Pancreas (tissue), 10 donors: ENCODE measurements around the gene TRAF6. TPM values are rescaled to one million over a fixed set of nuclear protein-coding genes. Genes with fewer than 3 reads are reported as not detected.

Experiments used
- ATAC-seq, 4 donors: fragments of 200-7000 bp; cut with Tn5 transposase; one replicate each; pipeline versions ENCODE4 v1.8.0 to v1.9.1; 2020; ENCODE audit warnings: mild to moderate bottlenecking in 4 of 4, moderate library complexity in 4 of 4
- DNase-seq, 6 donors: peaks; one replicate each; pipeline ENCODE4 v3.0.0-alpha.2; 2020
- FAIRE-seq: peaks from 2 replicates; lab custom pipeline; 2012; peaks lifted over from hg19 to GRCh38; lab: Jason Lieb, UNC
- H3K27ac ChIP-seq, 4 donors: fragments of 200-600 bp; sonication (generic); 1 replicate in 3 of 4; 2 replicates in 1 of 4; pipeline versions ENCODE4 v1.5.0 to v1.8.0; 2020
- H3K27me3 ChIP-seq, 4 donors: fragments of 200-600 bp; one replicate each; pipeline ENCODE4 v1.8.0; 2021
- H3K36me3 ChIP-seq, 3 donors: fragments of 200-600 bp; sonication (generic) in 1 of 3; one replicate each; pipeline versions ENCODE4 v1.5.0 to v1.8.0; 2020 to 2021
- H3K4me1 ChIP-seq, 3 donors: fragments of 200-600 bp; one replicate each; pipeline ENCODE4 v1.8.0; 2021
- H3K4me3 ChIP-seq, 4 donors: fragments of 200-600 bp; sonication (generic) in 2 of 4; one replicate each; pipeline versions ENCODE4 v1.5.0 to v1.8.0; 2020 to 2021
- H3K9me3 ChIP-seq, 4 donors: fragments of 200-600 bp; one replicate each; pipeline ENCODE4 v1.8.0; 2021
- WGBS, 2 donors: extraction: QIAGEN DNeasy Blood & Tissue Kit; methylation state at CpG; one replicate each; pipeline ENCODE4 v1.1.7; 2013; 5-methylcytosine and 5-hydroxymethylcytosine counted together
- intact Hi-C, 3 donors: fragments of 100-400 bp; cut with DNase I; formaldehyde crosslinking; loops; one replicate each; pipeline versions ENCODE4 v1.11.1 to v1.14.2; 2022
- polyA plus RNA-seq, 2 donors: library from polyadenylated mRNA; stranded (reverse); fragments of 200-250 nt; gene quantifications; one replicate each; pipeline ENCODE4 v1.2.3, GENCODE V29; 2013
- total RNA-seq, 6 donors: library from RNA; stranded (reverse); fragmentation: NEBNext Ultra II Directional in 4 of 6; extraction: Animal tissue kit (Norgen Biotek cat#: 25700) in 4 of 6; gene quantifications; one replicate each; pipeline versions ENCODE4 v1.2.1 to v1.2.4, GENCODE V29; 2021 to 2023
- TF ChIP-seq, protein P1 (sequence below), 4 donors: fragments of 200-600 bp; sonication (generic) in 3 of 4; IDR thresholded peaks; one replicate each; pipeline versions ENCODE4 v1.5.0 to v1.8.0; 2021; ENCODE audit warnings: antibody characterized with exemption in 4 of 4
- donor health status: healthy with polysubstance abuse.
- donor health status: DM: no; HTN: no; CAD: no; lungs with moderate emphysema.
- donor health status: DM: no; HTN: no; CAD: no.
- donor health status: control.
- donor health status: control.
- donor health status: Bipolar disorder and iron deficiency.
- donor health status: DM: yes; HTN: yes; CAD: no.
- donor health status: DM: no; HTN: no; CAD: no.
- donor health status: DM: no; HTN: no; CAD: no.
- donor health status: DM: yes; HTN: yes; CAD: no.

TRAF6 gene
- total and polyA plus RNA-seq, 8 donors: 1.2 to 9.5 (median 5.7) TPM

DNA sequence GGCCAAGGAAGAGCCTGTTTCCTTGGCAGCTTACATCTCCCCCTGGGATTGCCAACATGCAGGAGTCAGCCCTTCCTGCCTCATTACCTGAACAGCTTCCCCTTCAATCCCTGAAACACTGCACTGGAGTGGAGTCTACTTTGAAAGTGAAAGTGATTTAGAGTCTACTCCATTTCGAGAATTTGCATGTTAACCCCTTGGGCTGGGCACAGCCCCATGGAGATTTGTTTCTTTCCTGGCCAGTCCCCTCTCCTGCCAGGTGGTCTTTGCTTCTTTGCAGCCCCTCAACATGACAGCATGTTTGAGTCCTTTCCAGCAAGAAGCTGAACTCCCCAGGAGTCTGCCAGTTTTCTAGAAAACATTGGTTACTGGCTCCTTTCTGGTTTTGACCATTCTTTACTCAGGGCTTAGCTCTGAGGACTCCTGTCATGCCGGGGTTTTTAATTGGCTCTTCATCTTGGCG, 59.9 kb downstream of the TRAF6 start:
- Histone ChIP-seq H3K4me3 (no peak overlapping the region), H3K9me3 (no peaks in the 10 kb centered on the region), H3K27me3 (no peaks in the 10 kb centered on the region), H3K27ac (peak overlapping the region in 2 of 4 donors; percentile 5 to 27), H3K4me1 (peaks cover 0 to 11% (median 11%) of the 10 kb centered on the region in 3 donors), H3K36me3 (no peaks in the 10 kb centered on the region)
- TF ChIP-seq, protein P1, sequence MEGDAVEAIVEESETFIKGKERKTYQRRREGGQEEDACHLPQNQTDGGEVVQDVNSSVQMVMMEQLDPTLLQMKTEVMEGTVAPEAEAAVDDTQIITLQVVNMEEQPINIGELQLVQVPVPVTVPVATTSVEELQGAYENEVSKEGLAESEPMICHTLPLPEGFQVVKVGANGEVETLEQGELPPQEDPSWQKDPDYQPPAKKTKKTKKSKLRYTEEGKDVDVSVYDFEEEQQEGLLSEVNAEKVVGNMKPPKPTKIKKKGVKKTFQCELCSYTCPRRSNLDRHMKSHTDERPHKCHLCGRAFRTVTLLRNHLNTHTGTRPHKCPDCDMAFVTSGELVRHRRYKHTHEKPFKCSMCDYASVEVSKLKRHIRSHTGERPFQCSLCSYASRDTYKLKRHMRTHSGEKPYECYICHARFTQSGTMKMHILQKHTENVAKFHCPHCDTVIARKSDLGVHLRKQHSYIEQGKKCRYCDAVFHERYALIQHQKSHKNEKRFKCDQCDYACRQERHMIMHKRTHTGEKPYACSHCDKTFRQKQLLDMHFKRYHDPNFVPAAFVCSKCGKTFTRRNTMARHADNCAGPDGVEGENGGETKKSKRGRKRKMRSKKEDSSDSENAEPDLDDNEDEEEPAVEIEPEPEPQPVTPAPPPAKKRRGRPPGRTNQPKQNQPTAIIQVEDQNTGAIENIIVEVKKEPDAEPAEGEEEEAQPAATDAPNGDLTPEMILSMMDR (IDR thresholded peaks at IDR 0.05): no peak
- DNase-seq: no peak
- intact Hi-C loops: loop anchor here in 1 of 3 donors (10.0 kb wide), 1 partner anchor 155 kb away; the partner anchor contains the start of gene PRR5L
- no peak for FAIRE-seq
- WGBS, 2 donors: 50 to 57% methylated on average over 3 of the region's 3 CpGs
- ATAC-seq: peak in 3 of 4 donors; percentile 64 to 69 (median 65)

DNA sequence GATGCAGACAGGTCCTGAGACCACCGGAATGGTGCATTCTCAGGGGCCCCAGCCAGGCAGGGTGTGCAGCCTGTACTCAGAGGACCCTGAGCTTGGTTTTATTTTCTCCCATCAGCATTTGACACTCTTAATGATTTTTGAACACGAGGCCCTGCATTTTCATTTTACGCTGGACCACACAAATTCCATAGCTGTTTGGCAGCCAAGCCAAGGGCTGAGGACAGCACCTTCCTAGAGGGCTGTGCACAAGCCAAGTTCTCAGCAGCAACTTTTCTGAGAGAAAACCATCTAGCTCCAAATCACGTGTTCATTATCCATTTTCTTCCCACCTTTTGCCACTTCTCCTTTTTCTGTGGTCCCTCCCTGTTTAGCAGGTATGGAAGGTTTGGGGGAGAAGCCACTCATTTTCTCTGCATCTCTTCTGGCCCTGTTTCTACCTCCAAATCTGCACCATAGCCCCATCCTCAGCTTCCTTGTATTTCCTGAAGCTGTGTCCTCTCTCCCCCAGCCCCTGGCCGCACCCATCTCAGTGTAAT, 60.4 kb downstream of the TRAF6 start:
- peak overlapping the region in 2 of 4 donors; percentile 5 to 27 for H3K27ac ChIP-seq
- H3K4me3 ChIP-seq: no peak overlapping the region
- no peaks in the 10 kb centered on the region for H3K9me3 ChIP-seq
- H3K27me3 ChIP-seq: no peaks in the 10 kb centered on the region
- H3K4me1 ChIP-seq: peaks cover 0 to 11% (median 11%) of the 10 kb centered on the region in 3 donors
- ATAC-seq: peak in 1 of 4 donors; percentile 19
- FAIRE-seq: no peak
- DNase-seq: no peak
- no peaks in the 10 kb centered on the region for H3K36me3 ChIP-seq
- 55 to 62% methylated on average over 5 of the region's 5 CpGs for WGBS, 2 donors
- intact Hi-C loops: loop anchor here in 1 of 3 donors (10.0 kb wide), 1 partner anchor 155 kb away; the partner anchor contains the start of gene PRR5L
- TF ChIP-seq, protein P1 (IDR thresholded peaks at IDR 0.05): no peak

DNA sequence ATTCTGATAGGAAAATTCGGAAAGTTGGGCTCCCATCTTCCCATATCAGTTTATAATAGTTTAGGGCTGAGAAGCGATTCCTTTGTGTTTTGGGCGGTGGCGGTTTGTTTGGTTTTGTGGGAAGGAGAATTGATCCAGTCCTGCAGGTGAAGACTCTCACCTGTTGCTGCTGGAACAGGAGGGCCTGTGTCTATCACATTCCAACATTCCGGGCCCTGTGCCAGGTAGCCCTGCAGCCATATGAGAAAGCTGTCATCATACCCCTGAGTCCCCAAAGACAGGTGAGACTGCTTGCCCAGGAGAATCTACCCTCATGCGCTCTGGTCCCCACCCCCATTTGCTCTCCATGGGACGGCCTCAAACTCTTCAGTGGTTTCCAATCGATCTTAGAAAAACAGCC, 62.1 kb downstream of the TRAF6 start:
- Histone ChIP-seq H3K9me3 (no peaks in the 10 kb centered on the region), H3K27ac (no peak overlapping the region), H3K27me3 (no peaks in the 10 kb centered on the region), H3K36me3 (no peaks in the 10 kb centered on the region), H3K4me3 (no peak overlapping the region), H3K4me1 (peaks cover 0 to 11% (median 11%) of the 10 kb centered on the region in 3 donors)
- WGBS, 2 donors: 23 to 28% methylated on average over 8 of the region's 8 CpGs
- intact Hi-C loops: no loop called here
- TF ChIP-seq, protein P1 (IDR thresholded peaks at IDR 0.05): no peak
- FAIRE-seq (no peak), DNase-seq (peak in 5 of 6 donors; percentile 43 to 76 (median 62)), ATAC-seq (peak; percentile 37 to 81 (median 64))

DNA sequence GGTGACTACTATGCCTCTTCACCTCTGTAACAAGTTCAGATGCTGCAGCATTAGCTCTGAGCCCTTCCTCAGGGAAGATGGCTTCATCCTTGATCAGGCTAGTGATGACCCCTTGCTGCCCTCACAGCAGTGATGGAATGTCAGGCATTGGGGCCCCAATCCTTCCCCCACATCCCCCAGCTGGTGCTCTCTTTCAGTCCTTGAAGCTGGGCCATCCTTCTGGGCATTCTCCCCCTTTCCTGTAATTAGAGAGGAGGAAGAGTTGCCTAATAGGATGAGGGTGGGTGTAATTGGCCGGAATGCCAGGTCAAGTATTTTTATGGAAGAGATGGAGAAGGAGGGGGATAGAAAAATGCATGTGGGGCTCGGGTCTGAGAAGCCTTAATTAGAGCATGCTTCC, 62.6 kb downstream of the TRAF6 start:
- H3K36me3 ChIP-seq: no peaks in the 10 kb centered on the region
- H3K9me3 ChIP-seq: no peaks in the 10 kb centered on the region
- 48 to 53% methylated on average over 2 of the region's 2 CpGs for WGBS, 2 donors
- no peaks in the 10 kb centered on the region for H3K27me3 ChIP-seq
- peaks cover 0 to 11% (median 8%) of the 10 kb centered on the region in 3 donors for H3K4me1 ChIP-seq
- intact Hi-C loops: no loop called here
- H3K4me3 ChIP-seq: no peak overlapping the region
- H3K27ac ChIP-seq: no peak overlapping the region
- ATAC-seq (peak in 1 of 4 donors; percentile 9), DNase-seq (no peak), FAIRE-seq (no peak)
- TF ChIP-seq, protein P1 (IDR thresholded peaks at IDR 0.05): no peak

DNA sequence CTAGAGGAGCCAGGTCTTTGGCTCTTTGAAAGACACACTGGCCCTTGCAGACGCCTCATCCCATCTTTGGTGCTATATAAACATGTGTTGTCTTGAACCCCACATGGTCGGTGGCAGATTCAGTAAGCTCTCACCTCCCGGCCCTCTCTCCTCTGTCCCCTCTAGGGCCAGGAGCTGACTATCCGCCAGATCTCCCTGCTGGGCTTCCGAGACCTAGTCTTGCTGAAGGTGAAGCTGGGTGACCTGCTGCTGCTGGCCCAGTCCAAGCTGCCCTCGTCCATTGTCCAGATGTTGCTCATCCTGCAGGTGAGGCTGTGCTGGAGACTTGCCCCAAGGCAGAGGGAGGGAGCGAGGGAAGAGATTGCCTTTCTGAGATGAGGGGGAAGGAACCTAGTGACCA, 63.9 kb downstream of the TRAF6 start:
- H3K9me3 ChIP-seq: no peaks in the 10 kb centered on the region
- TF ChIP-seq, protein P1 (IDR thresholded peaks at IDR 0.05): no peak
- 89 to 91% methylated on average over 7 of the region's 7 CpGs for WGBS, 2 donors
- peaks cover 0 to 11% (median 5%) of the 10 kb centered on the region in 3 donors for H3K4me1 ChIP-seq
- intact Hi-C loops: no loop called here
- no peaks in the 10 kb centered on the region for H3K36me3 ChIP-seq
- DNase-seq (no peak), ATAC-seq (no peak), FAIRE-seq (no peak)
- H3K27me3 ChIP-seq: no peaks in the 10 kb centered on the region
- no peak overlapping the region for H3K27ac ChIP-seq
- no peak overlapping the region for H3K4me3 ChIP-seq
